ENCODE data around the gene NAP1L4.
A peak's percentile ranks its signal among the peaks of the same experiment; 100 is the strongest.

NAP1L4 gene

DNA sequence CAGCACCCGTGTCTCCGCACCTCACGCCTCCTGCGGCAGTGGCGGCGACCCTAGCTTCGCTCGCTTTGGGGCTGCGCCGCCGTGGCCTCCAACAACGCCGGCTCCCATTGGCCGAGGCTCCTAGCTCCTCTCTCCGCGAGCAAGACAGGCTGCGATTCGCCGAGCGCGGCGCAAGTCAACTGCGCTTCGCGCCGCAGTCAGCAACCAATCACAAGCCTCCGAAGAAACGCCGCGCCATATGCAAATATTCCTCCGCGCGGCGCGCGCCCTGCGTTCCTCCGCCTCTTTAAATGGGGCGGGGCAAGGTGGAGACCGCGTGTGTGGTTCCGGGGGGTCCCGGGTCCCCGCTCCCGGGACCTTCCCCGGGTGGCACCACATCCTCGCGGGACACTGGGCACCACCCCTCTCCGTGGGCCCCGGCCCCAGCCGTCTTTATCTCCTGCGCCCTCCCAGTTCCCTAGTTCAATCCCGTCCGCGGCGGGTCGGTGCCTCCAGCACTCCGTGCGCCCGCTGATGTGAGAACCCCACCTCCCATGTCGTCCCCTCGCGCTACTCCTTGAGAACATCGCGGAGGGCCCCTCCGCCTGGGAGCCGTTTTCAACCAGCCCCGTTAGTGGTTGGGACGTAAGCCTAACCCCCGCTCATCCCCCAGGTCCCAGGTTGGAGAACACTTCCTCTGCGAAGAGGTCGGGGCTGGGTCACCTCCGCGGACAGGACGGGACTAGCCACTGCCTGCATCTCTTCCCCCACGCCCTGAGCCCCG lies at the start of gene NAP1L4:
TSS of gene NAP1L4 (minus strand) at position 96 of the 763 bp plus-strand sequence. CDS start 13,109 bp downstream, outside the sequence.
- Mint-ChIP-seq H3K27me3 (no peaks in the 10 kb centered on the region), H3K27ac (peak within 1 kb of the TSS; percentile 99), H3K36me3 (ENCODE audit: low read depth) (peaks cover 35% of the 10 kb centered on the region), H3K4me1 (peaks cover 35% of the 10 kb centered on the region), H3K4me3 (peak within 1 kb of the TSS; percentile 100), H3K9me3 (no peaks in the 10 kb centered on the region)
- ATAC-seq (peak; percentile 90), DNase-seq (peak; percentile 95)

DNA sequence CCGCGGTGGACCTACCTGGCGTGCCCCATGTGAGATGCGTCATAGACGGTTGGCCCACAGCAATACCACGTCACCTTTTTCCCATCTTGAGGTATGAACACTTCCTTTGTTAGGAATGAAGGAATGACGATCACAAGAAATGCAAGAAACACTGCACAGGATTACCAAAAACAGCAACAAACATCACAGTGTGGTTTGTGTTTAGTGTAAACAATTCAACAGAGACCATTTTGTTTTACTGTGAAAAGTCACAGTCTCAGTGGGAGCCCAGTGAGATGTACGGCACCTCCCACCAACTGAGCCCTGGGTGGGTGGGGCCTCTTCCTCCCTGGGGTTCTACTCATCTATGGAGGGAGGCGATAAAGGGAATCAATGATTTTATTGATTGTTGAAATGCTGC lies 48.8 kb upstream of the NAP1L4 start:
- ATAC-seq: no peak
- Mint-ChIP-seq H3K27ac (no peak overlapping the region), H3K36me3 (ENCODE audit: low read depth) (peaks cover 45% of the 10 kb centered on the region)

GRCh38 chr11:3037945-3038271 lies 45.8 kb upstream of the NAP1L4 start:
- H3K9me3 Mint-ChIP-seq: no peaks in the 10 kb centered on the region
- H3K4me1 Mint-ChIP-seq: peaks cover 17% of the 10 kb centered on the region
- no peak overlapping the region for H3K27ac Mint-ChIP-seq
- no peaks in the 10 kb centered on the region for H3K27me3 Mint-ChIP-seq
- DNase-seq: no peak
- H3K4me3 Mint-ChIP-seq: no peak overlapping the region
- ATAC-seq: no peak
- peaks cover 49% of the 10 kb centered on the region for H3K36me3 Mint-ChIP-seq (ENCODE audit: low read depth)

More for the DNA sequence above, 48.8 kb upstream of the NAP1L4 start:
- H3K9me3 Mint-ChIP-seq: no peaks in the 10 kb centered on the region
- no peak overlapping the region for H3K4me3 Mint-ChIP-seq
- peaks cover 17% of the 10 kb centered on the region for H3K4me1 Mint-ChIP-seq
- no peak for DNase-seq
- H3K27me3 Mint-ChIP-seq: no peaks in the 10 kb centered on the region

GRCh38 chr11:3037040-3037944 lies 45.2 kb upstream of the NAP1L4 start:
- DNase-seq (peak; percentile 50), ATAC-seq (peak; percentile 69)
- Mint-ChIP-seq H3K36me3 (ENCODE audit: low read depth) (peaks cover 48% of the 10 kb centered on the region), H3K27ac (no peak overlapping the region), H3K27me3 (no peaks in the 10 kb centered on the region), H3K9me3 (no peaks in the 10 kb centered on the region), H3K4me3 (no peak overlapping the region), H3K4me1 (peaks cover 16% of the 10 kb centered on the region)

- Mint-ChIP-seq H3K4me3 (no peak overlapping the region), H3K36me3 (ENCODE audit: low read depth) (peaks cover 45% of the 10 kb centered on the region), H3K27me3 (no peaks in the 10 kb centered on the region), H3K27ac (no peak overlapping the region), H3K9me3 (no peaks in the 10 kb centered on the region), H3K4me1 (peaks cover 16% of the 10 kb centered on the region)
- DNase-seq (no peak), ATAC-seq (no peak)
Observed at GRCh38 chr11:3036419-3036818, 44.3 kb upstream of the NAP1L4 start.

DNA sequence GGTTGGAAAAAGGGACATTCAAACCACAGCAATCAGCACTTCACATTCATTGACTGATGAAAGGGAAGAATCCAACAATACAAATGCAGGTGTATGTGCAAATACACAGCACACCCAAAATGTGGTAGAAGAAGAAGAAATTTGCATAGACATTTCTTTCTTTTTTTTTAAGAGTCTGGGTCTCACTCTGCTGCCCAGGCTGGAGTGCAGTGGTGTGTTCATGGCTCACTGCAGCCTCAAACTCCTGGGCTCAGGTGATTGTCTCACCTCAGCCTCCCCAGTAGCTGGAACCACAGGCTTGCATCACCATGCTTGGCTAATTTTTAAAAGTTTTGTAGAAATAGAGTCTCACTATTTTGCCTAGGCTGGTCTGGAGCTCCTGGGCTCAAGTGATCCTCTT lies 43.2 kb upstream of the NAP1L4 start:
- no peaks in the 10 kb centered on the region for H3K27me3 Mint-ChIP-seq
- peaks cover 45% of the 10 kb centered on the region for H3K36me3 Mint-ChIP-seq (ENCODE audit: low read depth)
- ATAC-seq: no peak
- H3K4me3 Mint-ChIP-seq: no peak overlapping the region
- H3K4me1 Mint-ChIP-seq: peaks cover 18% of the 10 kb centered on the region
- no peak for DNase-seq
- H3K27ac Mint-ChIP-seq: no peak overlapping the region
- no peaks in the 10 kb centered on the region for H3K9me3 Mint-ChIP-seq

DNA sequence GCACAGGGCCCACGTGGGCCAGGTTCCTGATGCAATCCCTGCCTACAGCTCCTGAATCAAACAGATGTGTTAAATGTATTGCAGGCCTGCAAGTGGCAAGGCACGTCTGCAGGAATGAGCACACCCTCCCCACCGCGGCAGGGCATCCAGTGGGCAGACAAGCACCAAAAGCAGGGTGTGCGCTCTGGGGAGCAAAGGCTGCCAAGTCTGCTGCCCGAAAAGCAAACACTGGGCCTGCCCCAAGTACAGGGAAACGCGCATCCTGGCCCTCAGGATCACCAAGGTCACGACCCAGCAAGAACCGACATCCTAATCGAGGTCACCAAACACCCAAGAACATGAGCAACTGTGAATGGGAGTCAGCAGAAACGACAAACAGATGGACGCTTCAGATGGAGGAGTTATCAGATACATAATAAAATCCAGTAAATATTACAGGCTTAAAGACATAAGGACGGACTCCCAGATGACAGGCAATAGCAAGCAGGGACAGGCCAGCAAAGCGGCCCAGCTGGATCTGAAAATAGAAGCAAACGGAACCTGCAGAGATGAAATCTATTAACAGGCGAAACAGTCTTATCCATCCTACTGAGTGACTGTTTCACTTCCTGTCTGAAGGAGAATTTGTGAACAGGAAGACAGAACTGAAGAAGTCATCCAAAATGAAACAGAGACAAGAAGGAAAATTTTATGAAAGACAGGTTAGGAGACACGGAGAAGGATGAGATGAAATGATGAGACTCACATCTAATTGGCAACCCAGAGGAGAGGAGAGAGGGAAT lies 38.4 kb upstream of the NAP1L4 start:
- Mint-ChIP-seq H3K4me1 (peaks cover 2% of the 10 kb centered on the region), H3K27me3 (no peaks in the 10 kb centered on the region), H3K36me3 (ENCODE audit: low read depth) (peaks cover 36% of the 10 kb centered on the region), H3K4me3 (no peak overlapping the region), H3K27ac (no peak overlapping the region), H3K9me3 (no peaks in the 10 kb centered on the region)
- no peak for ATAC-seq
- no peak for DNase-seq

GRCh38 chr11:3028813-3029212 lies 36.7 kb upstream of the NAP1L4 start:
- Mint-ChIP-seq H3K4me3 (no peak overlapping the region), H3K36me3 (ENCODE audit: low read depth) (peaks cover 33% of the 10 kb centered on the region), H3K4me1 (peaks cover 2% of the 10 kb centered on the region), H3K27me3 (no peaks in the 10 kb centered on the region), H3K9me3 (no peaks in the 10 kb centered on the region), H3K27ac (no peak overlapping the region)
- DNase-seq (no peak), ATAC-seq (no peak)

DNA sequence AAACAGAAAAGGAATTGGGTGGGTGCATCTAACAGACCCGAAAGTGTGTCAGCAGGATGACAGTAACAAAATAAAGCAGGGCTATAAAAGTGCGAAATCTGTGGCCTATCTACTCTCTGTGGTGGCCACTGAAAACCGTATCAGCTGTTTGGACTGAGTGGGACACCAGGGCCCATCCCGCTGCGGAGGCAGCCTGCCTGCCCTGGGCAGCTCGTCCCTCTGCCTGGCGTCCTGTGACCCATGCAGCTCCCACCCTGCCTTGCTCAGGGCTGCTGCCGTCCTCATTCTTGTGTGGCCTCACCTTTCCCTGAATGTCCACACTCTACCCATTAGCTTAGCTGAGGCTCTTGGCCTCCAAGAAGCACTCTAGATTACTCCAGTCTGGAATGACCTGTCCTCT lies 34.7 kb upstream of the NAP1L4 start:
- Mint-ChIP-seq H3K27me3 (no peaks in the 10 kb centered on the region), H3K9me3 (no peaks in the 10 kb centered on the region), H3K27ac (no peak overlapping the region), H3K4me1 (peaks cover 21% of the 10 kb centered on the region), H3K36me3 (ENCODE audit: low read depth) (peaks cover 42% of the 10 kb centered on the region), H3K4me3 (no peak overlapping the region)
- ATAC-seq: no peak
- DNase-seq: no peak

DNA sequence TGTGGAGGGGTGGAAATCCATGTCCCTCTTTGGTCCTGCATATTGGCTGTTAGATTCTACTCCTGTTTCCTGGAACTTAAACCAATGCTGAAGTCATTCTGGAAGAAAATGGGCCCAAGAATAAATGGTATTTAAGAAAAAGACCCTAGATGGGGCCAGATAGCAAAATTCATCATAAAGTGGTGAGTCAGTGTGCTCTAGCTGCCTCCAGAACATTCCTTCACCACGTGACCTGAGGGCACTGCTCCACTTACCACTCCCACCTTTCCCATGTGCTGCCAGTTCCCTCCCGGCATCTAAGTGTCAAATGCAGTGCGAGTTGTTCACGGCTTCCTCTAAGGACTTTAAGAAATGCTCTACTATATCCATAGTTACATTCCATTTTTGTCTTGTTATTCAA lies 30.9 kb upstream of the NAP1L4 start:
- H3K9me3 Mint-ChIP-seq: no peaks in the 10 kb centered on the region
- no peak for ATAC-seq
- peaks cover 43% of the 10 kb centered on the region for H3K36me3 Mint-ChIP-seq (ENCODE audit: low read depth)
- peaks cover 21% of the 10 kb centered on the region for H3K4me1 Mint-ChIP-seq
- H3K27ac Mint-ChIP-seq: peak overlapping the region; percentile 82
- no peak overlapping the region for H3K4me3 Mint-ChIP-seq
- no peak for DNase-seq
- no peaks in the 10 kb centered on the region for H3K27me3 Mint-ChIP-seq

GRCh38 chr11:3022300-3022967 lies 30.3 kb upstream of the NAP1L4 start:
- Mint-ChIP-seq H3K36me3 (ENCODE audit: low read depth) (peaks cover 47% of the 10 kb centered on the region), H3K4me1 (peaks cover 25% of the 10 kb centered on the region), H3K27me3 (no peaks in the 10 kb centered on the region), H3K4me3 (no peak overlapping the region), H3K9me3 (no peaks in the 10 kb centered on the region), H3K27ac (peak overlapping the region; percentile 82)
- ATAC-seq (peak; percentile 80), DNase-seq (peak; percentile 6)

DNA sequence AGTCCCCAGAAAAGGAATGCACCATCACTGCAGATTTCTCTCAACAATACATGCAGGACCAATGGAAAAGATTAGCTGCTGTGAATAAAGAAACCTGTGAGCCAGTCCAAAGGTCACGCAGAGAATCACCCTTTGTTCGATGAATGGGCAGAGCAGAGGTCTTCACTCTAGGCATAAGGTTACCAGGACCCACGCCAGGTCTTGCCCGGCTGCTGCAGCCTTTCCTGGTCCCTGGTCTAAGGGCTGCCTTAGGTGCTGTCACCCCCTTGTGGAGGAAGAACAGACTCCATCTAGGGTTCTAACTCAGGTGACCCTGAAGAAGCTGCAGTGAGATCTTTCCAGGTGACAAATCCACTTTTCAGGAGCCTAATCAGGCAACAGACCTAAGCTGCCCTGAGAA lies 29.0 kb upstream of the NAP1L4 start:
- H3K36me3 Mint-ChIP-seq (ENCODE audit: low read depth): peaks cover 53% of the 10 kb centered on the region
- H3K4me3 Mint-ChIP-seq: no peak overlapping the region
- ATAC-seq (peak; percentile 29), DNase-seq (no peak)
- H3K27me3 Mint-ChIP-seq: no peaks in the 10 kb centered on the region
- H3K4me1 Mint-ChIP-seq: peaks cover 29% of the 10 kb centered on the region
- no peak overlapping the region for H3K27ac Mint-ChIP-seq
- no peaks in the 10 kb centered on the region for H3K9me3 Mint-ChIP-seq

GRCh38 chr11:3020011-3020410 lies 27.9 kb upstream of the NAP1L4 start:
- no peak overlapping the region for H3K4me3 Mint-ChIP-seq
- no peak for ATAC-seq
- H3K27me3 Mint-ChIP-seq: no peaks in the 10 kb centered on the region
- H3K36me3 Mint-ChIP-seq (ENCODE audit: low read depth): peaks cover 51% of the 10 kb centered on the region
- peaks cover 39% of the 10 kb centered on the region for H3K4me1 Mint-ChIP-seq
- no peaks in the 10 kb centered on the region for H3K9me3 Mint-ChIP-seq
- H3K27ac Mint-ChIP-seq: no peak overlapping the region
- no peak for DNase-seq

- DNase-seq (no peak), ATAC-seq (no peak)
- Mint-ChIP-seq H3K4me1 (peaks cover 51% of the 10 kb centered on the region), H3K4me3 (no peak overlapping the region), H3K9me3 (no peaks in the 10 kb centered on the region), H3K27me3 (no peaks in the 10 kb centered on the region), H3K27ac (no peak overlapping the region), H3K36me3 (ENCODE audit: low read depth) (peaks cover 55% of the 10 kb centered on the region)
Observed at GRCh38 chr11:3018596-3018995, 26.5 kb upstream of the NAP1L4 start.
